HG03175 (cell line): ENCODE results near the gene RIC8A.

Experiments
- ATAC-seq: cut with Tn5 transposase; IDR thresholded peaks from one replicate; pipeline ENCODE4 v1.9.1; 2021; ENCODE audit warnings: mild to moderate bottlenecking, moderate library complexity; ENCODE audit not compliant: unreplicated experiment

Gene RIC8A

DNA sequence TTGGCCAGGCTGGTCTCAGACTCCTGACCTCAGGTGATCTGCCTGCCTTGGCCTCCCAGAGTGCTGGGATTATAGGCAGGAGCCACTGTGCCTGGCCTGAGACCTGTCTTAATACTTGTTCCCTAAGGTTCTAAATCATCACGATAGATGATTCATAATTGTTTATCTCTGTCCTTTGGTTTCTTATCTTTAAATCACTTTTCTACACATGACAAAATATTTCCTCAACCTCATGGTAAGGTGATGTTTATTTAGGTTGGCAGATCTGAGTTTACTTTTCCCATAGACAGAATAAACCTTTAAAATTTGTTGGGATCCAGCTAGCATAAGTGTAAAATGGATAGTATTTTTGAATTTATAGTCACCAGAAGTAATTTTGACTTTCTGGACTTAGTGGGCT, 32.8 kb downstream of the RIC8A start:
- ATAC-seq: no peak

- ATAC-seq: no peak
Observed at GRCh38 chr11:241634-242033, 34.1 kb downstream of the RIC8A start.

- no peak for ATAC-seq
Observed at GRCh38 chr11:244376-244775, 36.9 kb downstream of the RIC8A start.

DNA sequence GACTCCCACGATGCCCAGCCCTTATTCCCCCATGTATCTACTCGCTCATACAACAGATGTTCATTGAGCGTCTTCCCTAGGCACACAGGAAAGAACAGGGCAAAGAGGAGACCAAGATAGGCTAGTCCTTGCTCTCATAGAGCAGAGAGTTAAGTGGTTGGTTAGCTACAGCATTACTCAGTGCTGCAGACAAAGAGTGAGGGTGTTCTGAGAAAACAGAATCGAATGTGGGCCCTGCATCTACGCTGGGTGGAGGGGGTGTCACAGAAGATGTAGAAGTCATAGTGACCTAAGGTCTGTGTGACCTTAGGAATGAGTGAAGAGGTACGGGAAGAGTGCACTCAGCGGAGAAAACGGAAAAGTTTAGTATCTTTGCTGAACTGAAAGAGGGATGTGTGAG, 41.6 kb downstream of the RIC8A start:
- ATAC-seq: no peak

GRCh38 chr11:250274-250673, 42.8 kb downstream of the RIC8A start:
- ATAC-seq: no peak

- no peak for ATAC-seq
Observed at GRCh38 chr11:250740-251299, 43.3 kb downstream of the RIC8A start.

DNA sequence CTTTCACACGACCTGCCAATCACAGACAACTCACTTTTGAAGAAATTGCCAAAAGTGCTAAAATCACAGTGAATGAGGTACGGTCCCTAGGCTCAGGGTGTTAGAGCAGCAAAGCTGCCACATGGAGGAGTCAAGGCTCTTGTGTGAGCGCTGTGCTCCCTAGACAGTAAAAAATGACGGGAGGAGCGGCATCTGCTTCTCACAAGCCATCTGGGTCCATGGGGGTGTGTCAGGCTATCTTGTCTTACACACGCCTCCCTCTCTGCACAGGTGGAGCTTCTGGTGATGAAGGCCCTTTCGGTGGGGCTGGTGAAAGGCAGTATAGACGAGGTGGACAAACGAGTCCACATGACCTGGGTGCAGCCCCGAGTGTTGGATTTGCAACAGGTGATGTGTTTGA, 44.0 kb downstream of the RIC8A start:
- ATAC-seq: no peak

DNA sequence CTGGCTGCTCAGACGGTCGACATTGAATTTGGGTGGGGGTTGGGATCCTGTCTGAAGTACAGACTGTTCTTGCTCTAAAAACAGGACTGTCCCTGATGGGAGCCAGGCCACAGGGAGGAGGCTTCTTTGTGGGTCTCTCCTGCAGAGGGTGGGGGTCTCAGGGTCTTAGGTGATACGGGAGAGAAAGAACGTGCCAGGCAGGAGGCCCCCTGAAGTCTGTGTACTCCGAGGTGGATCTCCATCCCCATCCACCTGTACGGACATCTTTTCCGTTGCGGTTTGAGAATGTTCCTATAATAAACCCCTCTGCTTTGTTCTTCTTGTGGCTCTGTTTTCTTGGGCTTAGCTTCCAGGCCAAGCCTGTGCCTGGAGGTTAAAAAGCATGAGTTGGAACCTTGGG, 45.2 kb downstream of the RIC8A start:
- ATAC-seq: no peak

GRCh38 chr11:253160-253885, 45.8 kb downstream of the RIC8A start:
- no peak for ATAC-seq

- no peak for ATAC-seq
Observed at GRCh38 chr11:253886-254270, 46.4 kb downstream of the RIC8A start.

- ATAC-seq: no peak
Observed at GRCh38 chr11:255176-255575, 47.7 kb downstream of the RIC8A start.

- no peak for ATAC-seq
Observed at GRCh38 chr11:255816-256215, 48.3 kb downstream of the RIC8A start.

DNA sequence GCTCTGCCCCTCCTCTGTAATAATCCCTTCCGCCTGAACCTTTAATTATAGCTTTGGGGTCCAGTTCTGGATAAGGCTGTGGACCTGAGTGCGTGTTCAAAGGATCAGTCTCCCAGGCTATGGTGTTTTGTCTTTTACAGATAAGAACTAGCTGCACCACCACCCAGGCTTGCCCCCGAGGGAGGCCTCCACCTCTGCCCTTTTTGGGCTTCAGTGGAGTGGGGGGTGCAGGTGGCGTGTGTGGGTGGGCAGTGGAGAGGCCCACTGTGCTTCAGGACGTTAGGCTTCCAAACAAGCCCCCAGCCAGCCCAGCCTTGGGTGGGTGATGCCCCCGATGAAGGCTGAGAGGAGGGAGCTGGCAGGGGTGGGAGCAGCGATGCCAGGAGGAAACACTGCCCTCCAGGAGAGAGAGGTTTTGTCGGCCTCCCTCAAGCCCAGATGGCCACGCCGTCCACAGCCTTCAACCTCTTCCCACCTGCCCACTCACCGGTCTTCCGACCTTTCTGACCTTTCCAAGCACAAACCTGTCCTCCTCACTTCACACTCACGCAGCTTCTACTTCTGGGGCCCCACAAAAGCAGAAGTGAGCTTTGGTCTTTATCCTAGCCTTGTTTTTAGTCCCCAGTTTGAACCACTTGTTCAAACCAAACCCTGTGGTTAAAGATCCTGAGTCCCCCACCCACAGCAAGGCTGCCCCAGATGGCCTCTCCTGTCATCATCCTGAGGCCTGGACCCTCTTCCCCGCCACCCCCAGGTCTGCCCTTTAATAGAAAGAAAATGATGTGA, 49.6 kb downstream of the RIC8A start:
- no peak for ATAC-seq

DNA sequence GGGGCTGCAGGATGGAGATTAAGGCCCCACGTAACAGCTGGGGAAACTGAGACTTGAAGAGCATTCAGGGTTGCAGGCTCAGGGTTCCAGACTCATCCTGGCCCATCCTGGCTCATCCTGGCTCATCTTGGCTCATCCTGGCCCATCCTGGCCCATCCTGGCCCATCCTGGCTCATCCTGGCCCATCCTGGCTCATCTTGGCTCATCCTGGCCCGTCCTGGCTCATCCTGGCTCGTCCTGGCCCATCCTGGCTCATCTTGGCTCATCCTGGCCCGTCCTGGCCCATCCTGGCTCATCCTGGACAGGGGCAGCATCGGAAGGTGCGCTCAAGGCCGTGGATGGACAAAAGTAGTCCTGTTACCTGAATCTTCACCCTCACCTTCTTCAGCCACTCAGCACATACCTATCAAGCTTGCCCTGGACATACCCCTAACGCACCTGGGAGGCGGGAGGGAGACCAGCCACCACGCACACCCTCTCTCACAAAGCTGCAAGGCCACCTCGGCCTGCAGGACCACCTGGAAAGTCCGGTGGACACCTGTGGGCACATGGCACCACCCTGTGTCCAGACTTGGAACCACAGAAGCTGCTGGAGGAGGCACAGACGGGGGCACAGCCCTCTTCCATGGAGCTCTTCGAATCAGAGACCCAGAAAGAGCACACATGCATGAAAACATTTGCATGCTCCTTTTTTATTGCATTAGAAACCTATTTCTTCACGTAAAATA, 50.4 kb downstream of the RIC8A start:
- ATAC-seq: no peak

GRCh38 chr11:259413-259812, 51.9 kb downstream of the RIC8A start:
- no peak for ATAC-seq

- no peak for ATAC-seq
Observed at GRCh38 chr11:261624-262023, 54.1 kb downstream of the RIC8A start.
